Neural progenitor cell (in vitro differentiated cells): Measurements from ENCODE around the gene MBOAT1.

Experiments
- CTCF ChIP-seq: fragments of 200-600 bp; sonication (generic); IDR thresholded peaks from 2 replicates; pipeline ENCODE4 v1.5.1; 2017; ENCODE audit warnings: antibody characterized with exemption, mild to moderate bottlenecking
- EZH2 ChIP-seq: fragments of 200-600 bp; sonication (generic); IDR thresholded peaks from 2 replicates; pipeline ENCODE4 v1.6.1; 2017; ENCODE audit warnings: antibody characterized with exemption, mild to moderate bottlenecking, moderate library complexity
- EZH2phosphoT487 ChIP-seq: fragments of 200-600 bp; sonication (generic); IDR thresholded peaks from 2 replicates; pipeline ENCODE4 v1.6.1; 2017; ENCODE audit warnings: antibody characterized with exemption

- TF ChIP-seq CTCF (no peak), EZH2 (no peak), EZH2phosphoT487 (no peak)
Measured at GRCh38 chr6:20104696-20105095, 107.6 kb downstream of the MBOAT1 start.
